ENCODE results near the gene AKAP8.
A peak's percentile ranks its signal among the peaks of the same experiment; 100 is the strongest.

Gene AKAP8

GRCh38 chr19:15330801-15331418, 48.7 kb downstream of the AKAP8 start:
- DNase-seq = peak; percentile 79

- DNase-seq = no peak
Measured at GRCh38 chr19:15328312-15328711, 51.3 kb downstream of the AKAP8 start.

- DNase-seq = no peak
Measured at GRCh38 chr19:15324791-15325519, 54.6 kb downstream of the AKAP8 start.

DNA sequence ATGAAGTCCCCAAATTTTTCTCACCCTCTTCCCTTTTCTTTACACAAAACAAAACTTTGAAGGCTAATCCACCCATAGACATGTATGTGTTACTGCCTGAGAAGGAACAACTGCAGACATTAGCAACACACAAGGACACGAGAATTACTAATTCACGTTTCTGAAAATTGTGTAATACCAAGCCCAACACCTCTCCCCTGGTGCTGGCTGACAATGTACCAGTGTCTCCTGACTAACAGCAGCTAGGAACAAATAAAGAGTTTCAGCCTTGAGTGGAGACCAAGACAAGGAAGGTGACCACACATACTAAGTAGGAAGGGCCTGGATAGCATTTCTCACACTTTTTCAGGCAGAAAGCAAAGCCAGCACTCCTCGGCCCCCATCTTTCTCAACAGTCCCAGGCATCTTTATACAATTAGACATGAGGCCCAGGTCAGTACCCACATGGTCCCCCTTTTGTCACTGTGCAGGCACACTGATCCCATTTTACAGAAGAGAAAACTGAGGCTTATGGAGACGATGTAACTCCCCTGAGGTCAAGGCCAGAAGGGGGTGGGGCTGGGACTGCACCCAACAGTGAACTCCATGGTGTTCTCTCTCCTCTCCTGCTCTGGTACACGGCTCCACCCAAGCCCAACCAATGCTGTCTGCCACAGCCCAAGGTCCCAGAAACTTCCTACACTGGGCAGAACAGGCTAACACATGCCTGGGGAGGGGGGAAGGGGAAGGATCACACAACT, 55.9 kb downstream of the AKAP8 start:
- peak; percentile 53 for DNase-seq

- DNase-seq = no peak
Measured at GRCh38 chr19:15321739-15322138, 57.8 kb downstream of the AKAP8 start.

DNA sequence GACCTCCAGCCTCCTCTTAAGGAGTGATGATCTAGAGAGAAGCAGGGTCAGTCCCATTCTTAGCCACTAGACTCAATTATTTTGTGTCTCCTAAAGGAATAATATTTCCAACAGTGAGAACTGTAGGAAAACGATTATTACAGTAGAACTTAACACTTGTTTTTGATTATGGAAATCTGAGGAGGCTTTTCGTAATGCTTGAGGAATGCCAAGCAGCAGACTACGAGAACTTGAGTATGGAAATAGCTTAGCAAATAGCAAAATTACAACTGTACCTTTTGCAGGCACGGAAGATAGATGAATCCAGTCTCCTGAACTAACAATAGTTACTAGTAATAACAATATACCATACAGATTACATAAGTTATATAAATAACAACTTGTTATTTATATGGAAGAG, 59.5 kb downstream of the AKAP8 start:
- DNase-seq = peak; percentile 84

DNA sequence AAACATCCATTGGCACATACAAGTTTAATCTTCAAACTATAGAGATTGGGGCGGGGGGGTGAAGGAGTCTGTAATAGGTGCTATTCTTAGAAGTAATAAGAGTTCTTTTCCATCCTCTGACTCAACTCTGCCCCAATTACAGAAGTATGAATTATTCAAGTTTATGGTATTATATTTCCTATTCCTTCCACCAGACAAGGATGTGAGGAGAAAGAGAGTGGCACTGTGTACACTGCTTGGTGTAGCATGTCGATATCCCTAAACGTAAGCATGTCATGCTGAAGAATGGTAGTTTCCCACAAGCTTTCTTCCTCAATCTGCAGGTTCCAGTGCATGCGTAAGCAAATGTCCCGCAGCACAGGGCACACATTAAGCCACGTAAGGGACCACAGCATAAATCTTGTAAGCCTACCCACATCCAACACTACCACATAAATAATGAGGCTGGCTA, 61.3 kb downstream of the AKAP8 start:
- peak; percentile 63 for DNase-seq

DNA sequence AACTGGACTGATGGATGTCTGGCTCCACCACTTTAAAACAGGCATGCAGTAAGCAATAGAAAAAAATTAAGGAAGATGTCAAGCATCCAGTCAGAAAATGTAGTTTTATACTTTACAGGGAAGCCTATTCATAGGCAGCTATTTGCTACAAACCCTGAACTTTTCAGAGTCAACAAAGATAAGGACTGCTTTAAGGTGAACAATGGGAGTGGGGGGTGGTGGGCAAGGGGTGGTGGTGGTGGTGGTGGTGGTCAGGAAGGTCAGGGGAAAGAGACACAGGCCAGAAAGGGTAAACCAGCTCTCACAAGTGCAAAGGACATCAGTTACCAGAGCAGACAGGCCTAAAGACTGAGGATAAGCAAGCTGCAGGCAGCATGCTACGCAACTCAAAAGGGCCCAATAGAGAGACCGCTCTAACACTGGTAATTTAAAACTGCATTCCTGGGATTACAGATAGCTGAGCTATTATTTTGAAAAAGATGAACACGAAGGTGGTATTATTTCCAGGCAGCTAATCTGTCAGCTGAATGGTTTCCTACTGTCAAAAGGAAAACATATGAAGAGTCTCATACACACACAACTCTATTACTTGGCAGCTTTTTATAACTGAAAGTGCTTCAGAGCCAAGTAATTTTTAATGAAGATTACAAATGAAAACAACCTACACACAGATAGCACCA, 62.1 kb downstream of the AKAP8 start:
- DNase-seq = peak; percentile 77

- no peak for DNase-seq
Measured at GRCh38 chr19:15316498-15316897, 63.1 kb downstream of the AKAP8 start.

DNA sequence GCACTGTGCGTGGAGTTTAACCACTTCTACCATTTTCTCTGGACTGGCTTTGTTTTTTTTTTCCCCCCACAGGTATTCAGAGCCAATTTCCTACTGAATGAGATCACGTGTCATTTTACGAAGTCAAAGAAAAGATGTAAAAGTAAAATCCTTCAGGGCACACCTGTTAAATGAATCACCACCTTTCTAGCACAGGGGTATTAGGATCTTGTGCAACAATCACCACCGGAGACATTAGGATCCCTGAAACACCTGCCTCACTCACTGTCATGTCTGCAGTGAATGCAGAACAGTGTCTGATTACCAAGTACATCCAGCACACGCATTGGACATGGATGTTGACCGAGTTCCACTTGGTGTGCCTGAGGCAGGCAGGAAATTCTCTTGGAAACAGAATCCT, 64.5 kb downstream of the AKAP8 start:
- DNase-seq = no peak

DNA sequence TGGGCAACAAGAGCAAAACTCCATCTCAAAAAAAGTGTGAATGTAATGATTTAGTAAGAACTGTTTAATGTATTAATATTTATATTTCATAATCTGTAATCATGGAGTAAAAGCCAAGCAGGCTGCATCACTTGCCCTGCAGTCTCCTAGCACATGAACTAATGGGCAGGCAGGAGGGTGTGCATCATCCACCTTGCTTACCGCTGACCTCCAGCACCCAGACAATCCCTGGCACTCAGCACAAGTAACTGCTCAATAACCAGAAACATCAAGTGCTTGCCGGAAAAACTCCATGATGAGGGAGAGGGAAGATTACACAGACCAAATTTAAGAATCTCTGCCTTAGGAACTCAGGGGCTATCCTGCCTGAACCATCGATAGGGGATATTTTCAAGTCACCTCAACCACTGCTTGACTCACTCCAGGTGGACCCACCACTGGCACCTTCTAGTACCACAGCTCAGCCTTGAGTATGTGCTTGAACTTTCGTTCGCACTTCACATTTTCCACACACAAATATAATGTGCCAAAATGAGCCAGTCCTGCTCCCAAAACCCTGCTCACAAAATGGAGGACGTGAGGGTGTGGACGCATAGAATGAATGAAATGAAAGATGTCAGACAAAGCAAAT, 65.8 kb downstream of the AKAP8 start:
- DNase-seq = no peak

- no peak for DNase-seq
Measured at GRCh38 chr19:15307169-15307568, 72.4 kb downstream of the AKAP8 start.

DNA sequence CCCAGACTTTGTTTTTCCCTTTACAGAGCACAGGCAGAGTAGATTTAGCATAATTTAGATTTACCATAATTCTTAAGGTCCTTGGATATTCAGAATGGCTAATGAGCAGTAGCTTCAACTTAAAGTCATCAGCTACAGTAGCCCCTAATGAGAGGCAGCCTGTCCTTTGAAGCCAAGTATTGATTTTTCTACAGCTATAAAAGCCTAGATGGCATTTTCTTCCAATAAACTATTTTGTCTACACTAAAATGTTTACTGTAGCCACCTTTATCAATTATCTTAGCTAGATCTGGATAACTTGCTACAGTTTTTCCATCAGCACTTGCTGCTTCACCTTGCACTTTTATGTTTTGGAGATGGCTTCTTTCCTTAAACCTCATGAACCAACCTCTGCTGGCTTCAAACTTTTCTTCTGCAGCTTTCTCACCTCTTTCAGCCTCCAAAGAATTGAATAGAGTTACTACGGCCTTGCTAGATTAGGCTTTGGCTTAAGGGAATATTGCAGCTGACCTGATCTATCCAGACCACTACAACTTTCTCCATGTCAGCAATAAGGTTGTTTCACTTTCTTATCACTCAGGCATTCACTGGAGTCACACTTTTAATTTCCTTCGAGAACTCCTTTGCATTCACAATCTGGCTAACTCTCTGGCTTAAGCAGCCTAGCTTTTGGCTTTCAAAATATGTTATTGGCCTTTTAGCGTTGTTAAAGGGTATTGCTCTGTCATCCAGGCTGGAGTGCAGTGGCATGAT, 73.8 kb downstream of the AKAP8 start:
- no peak for DNase-seq

GRCh38 chr19:15304140-15304705, 75.4 kb downstream of the AKAP8 start:
- no peak for DNase-seq
